ENCODE data around the gene SERPINA3.
"Not testable (repeated sequence)": the region's sequence is repeated elsewhere in the genome, so short reads cannot be mapped to it uniquely, and the experiment has no call there.

Gene SERPINA3

GRCh38 chr14:94584591-94585280, 27.5 kb upstream of the SERPINA3 start:
- no peak for DNase-seq (ENCODE audit: low spot score)

- DNase-seq (ENCODE audit: low spot score) = no peak
Measured at GRCh38 chr14:94586635-94587034, 25.6 kb upstream of the SERPINA3 start.

GRCh38 chr14:94588311-94588710, 23.9 kb upstream of the SERPINA3 start:
- DNase-seq (ENCODE audit: low spot score) = no peak

- DNase-seq (ENCODE audit: low spot score) = no peak
Measured at GRCh38 chr14:94591073-94591472, 21.1 kb upstream of the SERPINA3 start.

GRCh38 chr14:94591871-94592270, 20.3 kb upstream of the SERPINA3 start:
- no peak for DNase-seq (ENCODE audit: low spot score)

- DNase-seq (ENCODE audit: low spot score) = no peak
Measured at GRCh38 chr14:94592457-94592856, 19.7 kb upstream of the SERPINA3 start.

GRCh38 chr14:94593376-94593748, 18.8 kb upstream of the SERPINA3 start:
- no peak for DNase-seq (ENCODE audit: low spot score)

- DNase-seq (ENCODE audit: low spot score) = no peak
Measured at GRCh38 chr14:94593749-94594431, 18.3 kb upstream of the SERPINA3 start.

- no peak for DNase-seq (ENCODE audit: low spot score)
Measured at GRCh38 chr14:94594441-94594840, 17.8 kb upstream of the SERPINA3 start.

- DNase-seq (ENCODE audit: low spot score) = no peak
Measured at GRCh38 chr14:94595912-94596311, 16.3 kb upstream of the SERPINA3 start.

- no peak for DNase-seq (ENCODE audit: low spot score)
Measured at GRCh38 chr14:94596361-94596760, 15.8 kb upstream of the SERPINA3 start.

GRCh38 chr14:94597788-94598187, 14.4 kb upstream of the SERPINA3 start:
- no peak for DNase-seq (ENCODE audit: low spot score)

- no peak for DNase-seq (ENCODE audit: low spot score)
Measured at GRCh38 chr14:94598506-94598815, 13.7 kb upstream of the SERPINA3 start.

GRCh38 chr14:94598816-94599655, 13.2 kb upstream of the SERPINA3 start:
- DNase-seq (ENCODE audit: low spot score) = no peak

GRCh38 chr14:94599656-94600004, 12.6 kb upstream of the SERPINA3 start:
- no peak for DNase-seq (ENCODE audit: low spot score)

- no peak for DNase-seq (ENCODE audit: low spot score)
Measured at GRCh38 chr14:94600148-94600545, 12.0 kb upstream of the SERPINA3 start.

GRCh38 chr14:94601884-94602391, 10.3 kb upstream of the SERPINA3 start:
- DNase-seq (ENCODE audit: low spot score) = no peak

GRCh38 chr14:94602722-94603121, 9.5 kb upstream of the SERPINA3 start:
- no peak for DNase-seq (ENCODE audit: low spot score)

GRCh38 chr14:94605361-94605760, 6.8 kb upstream of the SERPINA3 start:
- DNase-seq (ENCODE audit: low spot score) = no peak

GRCh38 chr14:94608966-94609365, 3.2 kb upstream of the SERPINA3 start:
- DNase-seq (ENCODE audit: low spot score) = not testable (repeated sequence)

GRCh38 chr14:94611179-94611578, 1.0 kb upstream of the SERPINA3 start:
- DNase-seq (ENCODE audit: low spot score) = no peak

- no peak for DNase-seq (ENCODE audit: low spot score)
Measured at GRCh38 chr14:94612580-94613554, 676 bp downstream of the SERPINA3 start.

Measured in NAMALWA (cell line).